ENCODE results near the gene MED13L.
"Not testable (repeated sequence)": the region's sequence is repeated elsewhere in the genome, so short reads cannot be mapped to it uniquely, and the experiment has no call there.

MED13L gene

GRCh38 chr12:116303929-116304328, 26.4 kb upstream of the MED13L start:
- no peak for DNase-seq

GRCh38 chr12:116303066-116303465, 25.6 kb upstream of the MED13L start:
- no peak for DNase-seq

- DNase-seq: peak in 8 of 56 donors; percentile 2 to 20 (median 4)
Observed at GRCh38 chr12:116302166-116303058, 24.9 kb upstream of the MED13L start.

GRCh38 chr12:116301621-116302020, 24.1 kb upstream of the MED13L start:
- DNase-seq: no peak

GRCh38 chr12:116299665-116300328, 22.3 kb upstream of the MED13L start:
- no peak for DNase-seq

GRCh38 chr12:116299064-116299463, 21.6 kb upstream of the MED13L start:
- no peak for DNase-seq

GRCh38 chr12:116298578-116298977, 21.1 kb upstream of the MED13L start:
- DNase-seq: no peak

- no peak for DNase-seq
Observed at GRCh38 chr12:116297224-116297834, 19.8 kb upstream of the MED13L start.

- no peak for DNase-seq
Observed at GRCh38 chr12:116295327-116296263, 18.1 kb upstream of the MED13L start.

GRCh38 chr12:116294454-116295165, 17.1 kb upstream of the MED13L start:
- DNase-seq: no peak

- no peak for DNase-seq
Observed at GRCh38 chr12:116293687-116294453, 16.4 kb upstream of the MED13L start.

- DNase-seq: no peak
Observed at GRCh38 chr12:116291218-116291617, 13.7 kb upstream of the MED13L start.

GRCh38 chr12:116288735-116289134, 11.2 kb upstream of the MED13L start:
- DNase-seq: no peak

GRCh38 chr12:116287842-116288301, 10.4 kb upstream of the MED13L start:
- no peak for DNase-seq

- DNase-seq: no peak
Observed at GRCh38 chr12:116284396-116284795, 6.9 kb upstream of the MED13L start.

- DNase-seq: not testable (repeated sequence)
Observed at GRCh38 chr12:116283881-116284280, 6.4 kb upstream of the MED13L start.

- DNase-seq: no peak
Observed at GRCh38 chr12:116282371-116283286, 5.1 kb upstream of the MED13L start.

- no peak for DNase-seq
Observed at GRCh38 chr12:116280595-116281290, 3.2 kb upstream of the MED13L start.
